HepG2 (cell line): ENCODE data around the gene GPR107. TPM values are rescaled to one million over a fixed set of nuclear protein-coding genes. Genes with fewer than 3 reads are reported as not detected.

Experiments
- ATAC-seq: fragments of 200-7000 bp; cut with Tn5 transposase; 3 replicates; pipeline ENCODE4 v1.9.1; 2020; ENCODE audit warnings: mild to moderate bottlenecking, moderate library complexity
- BruUV-seq: library from RNA; stranded (reverse); fragments of 400-500 nt; replicated peaks from 2 replicates; lab custom pipeline; 2021; lab: Mats Ljungman, UMichigan
- CTCF ChIA-PET: fragments of 300-600 bp; formaldehyde crosslinking; extraction: SDS; loops from one replicate; lab custom pipeline; 2021; ENCODE audit warnings: low total read pairs, inconsistent platforms, low intra/inter-chr PET ratio; lab: Yijun Ruan, JAX
- POLR2A ChIA-PET: fragments of 350-600 bp; sonication (Branson Sonifier 250); formaldehyde crosslinking; loops from one replicate; lab custom pipeline; 2020; ENCODE audit warnings: antibody characterized with exemption, inconsistent platforms; lab: Yijun Ruan, JAX
- DNase-seq: peaks from one replicate; pipeline ENCODE4 v3.0.0-alpha.2; 2015; ENCODE audit warnings: low spot score
- FAIRE-seq: peaks from 3 replicates; lab custom pipeline; 2011; peaks lifted over from hg19 to GRCh38; lab: Jason Lieb, UNC
- H2AFZ ChIP-seq: one replicate; pipeline ENCODE4 v1.6.1; 2011; ENCODE audit warnings: low read length, inconsistent platforms
- H3K27ac ChIP-seq: fragments of 300-600 bp; 3 replicates; pipeline ENCODE4 v1.8.0; 2011; ENCODE audit warnings: mixed run types, mild to moderate bottlenecking, mixed read lengths, low read length, inconsistent platforms; ENCODE audit not compliant: insufficient read depth; ENCODE audit errors: extremely low read length
- H3K27me3 ChIP-seq, 2 experiments: fragments of 200-600 bp in 1 of 2; 2 replicates in 1 of 2; 3 replicates in 1 of 2; pipeline versions ENCODE4 v1.6.0 to v1.8.0; 2011; ENCODE audit warnings: low read length in 2 of 2, mild to moderate bottlenecking in 2 of 2, moderate library complexity in 2 of 2, inconsistent platforms in 1 of 2; ENCODE audit not compliant: insufficient read depth in 2 of 2, control insufficient read depth in 1 of 2
- H3K36me3 ChIP-seq, 2 experiments: fragments of 200-600 bp in 1 of 2; replicated peaks in 1 of 2; 2 replicates in 1 of 2; 3 replicates in 1 of 2; pipeline versions ENCODE4 v1.5.1 to v1.8.0; 2011; ENCODE audit warnings: low read length in 2 of 2, inconsistent platforms in 1 of 2; ENCODE audit not compliant: insufficient read depth in 2 of 2, control insufficient read depth in 1 of 2
- H3K4me1 ChIP-seq: 2 replicates; pipeline ENCODE4 v1.5.1; 2012; ENCODE audit warnings: low read length, inconsistent platforms; ENCODE audit not compliant: insufficient read depth
- H3K4me2 ChIP-seq: 2 replicates; pipeline ENCODE4 v1.6.0; 2011; ENCODE audit warnings: low read depth, low read length, inconsistent platforms
- H3K4me3 ChIP-seq, 3 experiments: fragments of 200-600 bp in 1 of 3; sonication (generic), shearing (Covaris generic) in 1 of 3; replicated peaks in 1 of 3; 2 replicates each; pipeline ENCODE4 v1.5.1; 2011 to 2016; ENCODE audit warnings: low read length in 3 of 3, inconsistent platforms in 2 of 3, low read depth in 2 of 3, mild to moderate bottlenecking in 2 of 3, control low read depth in 1 of 3, mixed read lengths in 1 of 3; ENCODE audit not compliant: insufficient read depth in 1 of 3
- H3K79me2 ChIP-seq: one replicate; pipeline ENCODE4 v1.6.1; 2011; ENCODE audit warnings: low read length, inconsistent platforms; ENCODE audit not compliant: insufficient read depth
- H3K9ac ChIP-seq: 2 replicates; pipeline ENCODE4 v1.6.0; 2011; ENCODE audit warnings: mild to moderate bottlenecking, low read depth, low read length, inconsistent platforms; ENCODE audit not compliant: insufficient read depth
- H3K9me3 ChIP-seq: 2 replicates; pipeline ENCODE4 v1.5.1; 2012; ENCODE audit warnings: mild to moderate bottlenecking, low read length
- H4K20me1 ChIP-seq: 2 replicates; pipeline ENCODE4 v1.6.0; 2011; ENCODE audit warnings: inconsistent platforms, mild to moderate bottlenecking, low read length, moderate library complexity; ENCODE audit not compliant: insufficient read depth
- FOXJ3 ChIP-seq: sonication (generic); formaldehyde crosslinking; IDR thresholded peaks from 2 replicates; pipeline ENCODE4 v1.4.0; 2020; ENCODE audit warnings: missing genetic modification reagents, mild to moderate bottlenecking, borderline replicate concordance
- FOXK2 ChIP-seq: fragments of 450-650 bp; IDR thresholded peaks from 2 replicates; pipeline ENCODE4 v1.6.1; 2016
- GPN1 ChIP-seq: sonication (generic); formaldehyde crosslinking; IDR thresholded peaks from 2 replicates; pipeline ENCODE4 v1.5.1; 2020; ENCODE audit warnings: missing genetic modification reagents, borderline replicate concordance
- HOXA7 ChIP-seq: sonication (generic); formaldehyde crosslinking; IDR thresholded peaks from 2 replicates; pipeline ENCODE4 v1.8.1; 2022; ENCODE audit warnings: mild to moderate bottlenecking, missing genetic modification reagents, moderate library complexity
- MAFF ChIP-seq: IDR thresholded peaks from 2 replicates; pipeline ENCODE4 v1.6.1; 2011; ENCODE audit warnings: low read depth, low read length, improper control_type of control experiment
- SMAD9 ChIP-seq: sonication (generic); formaldehyde crosslinking; IDR thresholded peaks from 2 replicates; pipeline ENCODE4 v1.5.1; 2020; ENCODE audit warnings: mild to moderate bottlenecking, missing genetic modification reagents
- ZNF564 ChIP-seq: sonication (generic); formaldehyde crosslinking; IDR thresholded peaks from 2 replicates; pipeline ENCODE4 v1.8.1; 2023; ENCODE audit warnings: mild to moderate bottlenecking, missing genetic modification reagents
- ZNF614 ChIP-seq: IDR thresholded peaks from 2 replicates; pipeline ENCODE4 v1.6.1; 2018; ENCODE audit warnings: missing biosample characterization, missing genetic modification reagents, inconsistent platforms, borderline replicate concordance
- WGBS: methylation state at CpG from one replicate; pipeline ENCODE4 v1.1.6; 2017; ENCODE audit warnings: low lambda C conversion rate; 5-methylcytosine and 5-hydroxymethylcytosine counted together
- in situ Hi-C: cut with HindIII; loops from 2 replicates; pipeline ENCODE4 v1.10.0; 2017; ENCODE audit warnings: low pct_unique_long_range_greater_than_20kb; ENCODE audit not compliant: extremely low pct_ligation_motif_present
- intact Hi-C: fragments of 100-400 bp; cut with micrococcal nuclease; formaldehyde crosslinking; loops from one replicate; pipeline ENCODE4 v1.10.0; 2022; ENCODE audit not compliant: unreplicated experiment
- polyA plus RNA-seq, 8 experiments: library from polyadenylated mRNA; depleted of rRNA in 3 of 8; stranded (reverse) in 7 of 8; unstranded in 1 of 8; fragments of >200 nt; fragmentation: Illumina TruSeq in 4 of 8; extraction: Trizol in 4 of 8; gene quantifications; 2 replicates each; pipeline versions ENCODE4 v1.2.1 to v1.2.3, GENCODE V29; 2011 to 2016; ENCODE audit warnings: low read depth in 4 of 8, missing spikeins in 1 of 8, mixed read lengths in 1 of 8; ENCODE audit not compliant: insufficient read depth in 1 of 8
- total RNA-seq, 5 experiments: library from RNA; depleted of rRNA; stranded (reverse); fragments of >200 nt; fragmentation: Illumina TruSeq; extraction: Trizol; gene quantifications; 2 replicates each; pipeline ENCODE4 v1.2.3, GENCODE V29; 2016; ENCODE audit warnings: low read depth in 1 of 5
- TF ChIP-seq, protein P1 (sequence below): sonication (generic); formaldehyde crosslinking; IDR thresholded peaks from 2 replicates; pipeline ENCODE4 v1.5.1; 2020; ENCODE audit warnings: missing genetic modification reagents, mild to moderate bottlenecking, borderline replicate concordance
- TF ChIP-seq, protein P2 (sequence below), 2 experiments: sonication (generic) in 1 of 2; formaldehyde crosslinking in 1 of 2; IDR thresholded peaks; 2 replicates each; pipeline versions ENCODE4 v1.4.0 to v1.6.1; 2016 to 2020; ENCODE audit warnings: borderline replicate concordance in 1 of 2, low read depth in 1 of 2, mild to moderate bottlenecking in 1 of 2, missing genetic modification reagents in 1 of 2
- TF ChIP-seq, protein P3 (sequence below): sonication (generic); formaldehyde crosslinking; IDR thresholded peaks from 2 replicates; pipeline ENCODE4 v1.4.0; 2020; ENCODE audit warnings: missing genetic modification reagents

The GPR107 gene
- total and polyA plus RNA-seq, 2 of the 13 experiments (the other 11 are each of a cell fraction or from before 2014, with no cell fraction given): 22.5 to 24.4 TPM

DNA sequence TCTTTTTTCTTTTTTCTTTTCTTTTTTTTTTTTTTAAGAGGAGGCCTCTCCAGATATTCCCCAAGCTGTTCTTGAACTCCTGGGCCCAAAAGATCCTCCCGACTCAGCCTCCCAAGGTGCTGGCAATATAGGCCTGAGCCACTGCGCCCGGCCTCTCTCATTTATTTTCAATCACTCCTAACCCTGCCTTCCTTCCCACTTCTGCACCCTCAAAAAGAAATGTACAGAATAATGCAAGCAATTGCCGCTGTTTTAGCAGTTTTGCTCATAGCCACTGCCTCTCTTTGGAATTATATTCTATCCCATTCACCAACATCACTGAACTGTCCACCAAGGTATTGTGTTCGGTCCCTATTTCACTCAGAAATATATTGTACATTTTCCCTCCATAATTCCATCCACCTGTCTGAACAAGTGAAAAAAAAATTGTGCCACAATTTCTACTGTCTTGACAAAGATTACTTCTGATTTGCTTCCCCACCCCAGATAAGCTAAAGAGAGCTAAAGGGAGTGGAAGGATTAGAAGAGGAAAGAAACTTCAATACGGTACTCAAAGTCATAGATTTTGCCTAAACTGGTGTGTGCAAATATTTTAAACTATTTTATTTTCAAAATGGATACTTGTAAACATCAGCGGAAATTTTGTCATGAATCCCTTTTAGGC lies 12.6 kb upstream of the GPR107 start:
- TF ChIP-seq MAFF (no peak), SMAD9 (CRISPR knock-in tag) (no peak), FOXJ3 (CRISPR knock-in tag) (no peak), FOXK2 (no peak), ZNF564 (CRISPR knock-in tag) (no peak), HOXA7 (CRISPR knock-in tag) (no peak), ZNF614 (CRISPR knock-in tag) (no peak), GPN1 (CRISPR knock-in tag) (no peak)
- TF ChIP-seq, protein P1, sequence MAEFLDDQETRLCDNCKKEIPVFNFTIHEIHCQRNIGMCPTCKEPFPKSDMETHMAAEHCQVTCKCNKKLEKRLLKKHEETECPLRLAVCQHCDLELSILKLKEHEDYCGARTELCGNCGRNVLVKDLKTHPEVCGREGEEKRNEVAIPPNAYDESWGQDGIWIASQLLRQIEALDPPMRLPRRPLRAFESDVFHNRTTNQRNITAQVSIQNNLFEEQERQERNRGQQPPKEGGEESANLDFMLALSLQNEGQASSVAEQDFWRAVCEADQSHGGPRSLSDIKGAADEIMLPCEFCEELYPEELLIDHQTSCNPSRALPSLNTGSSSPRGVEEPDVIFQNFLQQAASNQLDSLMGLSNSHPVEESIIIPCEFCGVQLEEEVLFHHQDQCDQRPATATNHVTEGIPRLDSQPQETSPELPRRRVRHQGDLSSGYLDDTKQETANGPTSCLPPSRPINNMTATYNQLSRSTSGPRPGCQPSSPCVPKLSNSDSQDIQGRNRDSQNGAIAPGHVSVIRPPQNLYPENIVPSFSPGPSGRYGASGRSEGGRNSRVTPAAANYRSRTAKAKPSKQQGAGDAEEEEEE (CRISPR knock-in tag): no peak
- TF ChIP-seq, protein P2, sequence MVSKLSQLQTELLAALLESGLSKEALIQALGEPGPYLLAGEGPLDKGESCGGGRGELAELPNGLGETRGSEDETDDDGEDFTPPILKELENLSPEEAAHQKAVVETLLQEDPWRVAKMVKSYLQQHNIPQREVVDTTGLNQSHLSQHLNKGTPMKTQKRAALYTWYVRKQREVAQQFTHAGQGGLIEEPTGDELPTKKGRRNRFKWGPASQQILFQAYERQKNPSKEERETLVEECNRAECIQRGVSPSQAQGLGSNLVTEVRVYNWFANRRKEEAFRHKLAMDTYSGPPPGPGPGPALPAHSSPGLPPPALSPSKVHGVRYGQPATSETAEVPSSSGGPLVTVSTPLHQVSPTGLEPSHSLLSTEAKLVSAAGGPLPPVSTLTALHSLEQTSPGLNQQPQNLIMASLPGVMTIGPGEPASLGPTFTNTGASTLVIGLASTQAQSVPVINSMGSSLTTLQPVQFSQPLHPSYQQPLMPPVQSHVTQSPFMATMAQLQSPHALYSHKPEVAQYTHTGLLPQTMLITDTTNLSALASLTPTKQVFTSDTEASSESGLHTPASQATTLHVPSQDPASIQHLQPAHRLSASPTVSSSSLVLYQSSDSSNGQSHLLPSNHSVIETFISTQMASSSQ (IDR thresholded peaks at IDR 0.05; ENCODE audit: low read depth): no peak
- TF ChIP-seq, protein P2 (CRISPR knock-in tag; IDR thresholded peaks at IDR 0.05; ENCODE audit: borderline replicate concordance): no peak
- TF ChIP-seq, protein P3, sequence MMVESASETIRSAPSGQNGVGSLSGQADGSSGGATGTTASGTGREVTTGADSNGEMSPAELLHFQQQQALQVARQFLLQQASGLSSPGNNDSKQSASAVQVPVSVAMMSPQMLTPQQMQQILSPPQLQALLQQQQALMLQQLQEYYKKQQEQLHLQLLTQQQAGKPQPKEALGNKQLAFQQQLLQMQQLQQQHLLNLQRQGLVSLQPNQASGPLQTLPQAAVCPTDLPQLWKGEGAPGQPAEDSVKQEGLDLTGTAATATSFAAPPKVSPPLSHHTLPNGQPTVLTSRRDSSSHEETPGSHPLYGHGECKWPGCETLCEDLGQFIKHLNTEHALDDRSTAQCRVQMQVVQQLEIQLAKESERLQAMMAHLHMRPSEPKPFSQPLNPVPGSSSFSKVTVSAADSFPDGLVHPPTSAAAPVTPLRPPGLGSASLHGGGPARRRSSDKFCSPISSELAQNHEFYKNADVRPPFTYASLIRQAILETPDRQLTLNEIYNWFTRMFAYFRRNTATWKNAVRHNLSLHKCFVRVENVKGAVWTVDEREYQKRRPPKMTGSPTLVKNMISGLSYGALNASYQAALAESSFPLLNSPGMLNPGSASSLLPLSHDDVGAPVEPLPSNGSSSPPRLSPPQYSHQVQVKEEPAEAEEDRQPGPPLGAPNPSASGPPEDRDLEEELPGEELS (CRISPR knock-in tag): no peak
- Histone ChIP-seq H3K79me2 (peaks cover 45% of the 10 kb centered on the region), H3K4me2 (peak overlapping the region; percentile 71), H4K20me1 (0 out of 2 replicates have a peak, but pooled peaks cover 3% of the 10 kb centered on the region), H3K4me1 (peaks cover 55% of the 10 kb centered on the region), H3K9me3 (no peaks in the 10 kb centered on the region), H3K9ac (peak overlapping the region; percentile 83; the same call in 1 of the 2 replicates), H3K36me3 (no peaks in the 10 kb centered on the region), H3K4me3 (peak overlapping the region; percentile 68 to 97 (median 78); a peak in 5 of 6 replicates), H2AFZ (no peak overlapping the region), H3K27me3 (no peaks in the 10 kb centered on the region), H3K27ac (no peak overlapping the region)
- DNase-seq: no peak
- POLR2A ChIA-PET: interaction anchor here (1.1 to 4.0 kb wide), 4 partner anchors 9 to 155 kb away, joined by 4 to 39 read pairs (median 12); partner anchors contain the start of gene GPR107
- CTCF ChIA-PET: no interaction called here
- intact Hi-C loops: no loop called here
- no peak for FAIRE-seq
- no TSS peak for BruUV-seq
- no peak for ATAC-seq
- in situ Hi-C loops: loop anchor here (5.0 kb wide), 1 partner anchor 154 kb away; no protein-coding TSS in a partner anchor
- WGBS: 76% methylated on average over 7 of the region's 7 CpGs
